CD14-positive monocyte (primary cell): ENCODE measurements around the gene NEMP1. TPM values are rescaled to one million over a fixed set of nuclear protein-coding genes. Genes with fewer than 3 reads are reported as not detected.

Source experiments
- DNase-seq, 3 donors: peaks; one replicate each; pipeline ENCODE4 v3.0.0-alpha.2; 2011 to 2022
- H2AFZ ChIP-seq: 2 replicates; pipeline ENCODE4 v1.6.0; 2012; ENCODE audit warnings: mild to moderate bottlenecking, low read depth, low read length, inconsistent platforms; ENCODE audit not compliant: insufficient read depth, poor library complexity, severe bottlenecking
- H3K27ac ChIP-seq, 2 donors: 1 replicate in 1 of 2; 2 replicates in 1 of 2; pipeline ENCODE4 v1.5.1; 2012 to 2013; ENCODE audit warnings: low read length in 2 of 2, control low read depth in 1 of 2, inconsistent platforms in 1 of 2, low read depth in 1 of 2, mild to moderate bottlenecking in 1 of 2
- H3K27me3 ChIP-seq, 2 donors: one replicate each; pipeline versions ENCODE4 v1.6.0 to v1.6.1; 2011 to 2013; ENCODE audit warnings: low read length in 2 of 2; ENCODE audit not compliant: control insufficient read depth in 2 of 2, insufficient read depth in 2 of 2
- H3K36me3 ChIP-seq, 2 donors: replicated peaks in 1 of 2; 1 replicate in 1 of 2; 2 replicates in 1 of 2; pipeline versions ENCODE4 v1.5.1 to v1.6.1; 2012 to 2013; ENCODE audit warnings: low read length in 2 of 2, control low read depth in 1 of 2, inconsistent platforms in 1 of 2, mild to moderate bottlenecking in 1 of 2; ENCODE audit not compliant: insufficient read depth in 2 of 2, control insufficient read depth in 1 of 2
- H3K4me1 ChIP-seq, 2 donors: 1 replicate in 1 of 2; 2 replicates in 1 of 2; pipeline versions ENCODE4 v1.5.1 to v1.6.1; 2012 to 2013; ENCODE audit warnings: low read length in 2 of 2, control low read depth in 1 of 2, inconsistent platforms in 1 of 2, mild to moderate bottlenecking in 1 of 2, moderate library complexity in 1 of 2; ENCODE audit not compliant: insufficient read depth in 2 of 2, control insufficient read depth in 1 of 2
- H3K4me2 ChIP-seq: replicated peaks from 2 replicates; pipeline ENCODE3; 2012; ENCODE audit warnings: low read length, moderate library complexity, mild to moderate bottlenecking; ENCODE audit not compliant: poor library complexity, severe bottlenecking; ENCODE audit errors: extremely low read depth
- H3K4me3 ChIP-seq, 3 experiments: fragments of 200-600 bp in 1 of 3; sonication (generic) in 1 of 3; replicated peaks in 1 of 3; 1 replicate in 2 of 3; 2 replicates in 1 of 3; pipeline ENCODE4 v1.5.1; 2011 to 2013; ENCODE audit warnings: low read length in 3 of 3, mild to moderate bottlenecking in 3 of 3, control low read depth in 2 of 3, low read depth in 2 of 3, inconsistent platforms in 1 of 3, moderate library complexity in 1 of 3
- H3K79me2 ChIP-seq: 2 replicates; pipeline ENCODE4 v1.6.0; 2012; ENCODE audit warnings: mild to moderate bottlenecking, control low read depth, inconsistent platforms, low read length, moderate library complexity; ENCODE audit not compliant: insufficient read depth
- H3K9ac ChIP-seq: 2 replicates; pipeline ENCODE4 v1.6.0; 2017; ENCODE audit warnings: low read length, mild to moderate bottlenecking; ENCODE audit not compliant: insufficient read depth, poor library complexity, severe bottlenecking
- H3K9me3 ChIP-seq, 2 donors: replicated peaks in 1 of 2; 1 replicate in 1 of 2; 2 replicates in 1 of 2; pipeline versions ENCODE4 v1.5.1 to v1.6.1; 2012 to 2013; ENCODE audit warnings: low read length in 2 of 2, control low read depth in 1 of 2; ENCODE audit not compliant: control insufficient read depth in 1 of 2, insufficient read depth in 1 of 2
- H4K20me1 ChIP-seq: 2 replicates; pipeline ENCODE4 v1.6.0; 2012; ENCODE audit warnings: mild to moderate bottlenecking, low read length, control low read depth, moderate library complexity; ENCODE audit not compliant: insufficient read depth
- H3K27ac Mint-ChIP-seq, 7 donors: one replicate each; pipeline ENCODE4 v1.8.0; 2020; ENCODE audit warnings: mild to moderate bottlenecking in 7 of 7, mixed read lengths in 7 of 7, moderate library complexity in 6 of 7, inconsistent platforms in 2 of 7
- H3K27me3 Mint-ChIP-seq, 3 donors: one replicate each; pipeline ENCODE4 v1.8.0; 2021 to 2022; ENCODE audit warnings: low read depth in 3 of 3, mild to moderate bottlenecking in 3 of 3, mixed read lengths in 3 of 3, moderate library complexity in 3 of 3, inconsistent platforms in 1 of 3
- H3K36me3 Mint-ChIP-seq, 2 donors: one replicate each; pipeline ENCODE4 v1.8.0; 2020; ENCODE audit warnings: mixed read lengths in 2 of 2, inconsistent platforms in 1 of 2, mild to moderate bottlenecking in 1 of 2
- H3K4me1 Mint-ChIP-seq: one replicate; pipeline ENCODE4 v1.8.0; 2020; ENCODE audit warnings: mild to moderate bottlenecking, mixed read lengths
- H3K4me3 Mint-ChIP-seq, 2 donors: one replicate each; pipeline ENCODE4 v1.8.0; 2020; ENCODE audit warnings: mild to moderate bottlenecking in 2 of 2, mixed read lengths in 2 of 2, moderate library complexity in 1 of 2
- H3K9me3 Mint-ChIP-seq, 7 donors: one replicate each; pipeline ENCODE4 v1.8.0; 2020 to 2022; ENCODE audit warnings: mixed read lengths in 7 of 7, mild to moderate bottlenecking in 6 of 7, moderate library complexity in 6 of 7, inconsistent platforms in 2 of 7
- WGBS: methylation state at CpG from one replicate; pipeline ENCODE4 v1.1.5; 2013; ENCODE audit warnings: missing lambda C conversion rate; ENCODE audit not compliant: insufficient coverage; 5-methylcytosine and 5-hydroxymethylcytosine counted together
- intact Hi-C, 2 donors: fragments of 100-400 bp; cut with micrococcal nuclease; formaldehyde crosslinking; loops; one replicate each; pipeline versions ENCODE4 v1.15.0 to v1.15.1; 2023
- polyA plus RNA-seq, 3 donors: library from polyadenylated mRNA; depleted of rRNA in 1 of 3; unstranded in 2 of 3; stranded (reverse) in 1 of 3; fragments of 300-500 nt in 2 of 3; fragments of >200 nt in 1 of 3; fragmentation: Illumina TruSeq in 2 of 3; gene quantifications; 1 replicate in 2 of 3; 2 replicates in 1 of 3; pipeline ENCODE4 v1.2.3, GENCODE V29; 2012 to 2021
- TF ChIP-seq, protein P1 (sequence below): fragments of 200-600 bp; IDR thresholded peaks from one replicate; pipeline ENCODE4 v1.8.0; 2022; ENCODE audit warnings: antibody characterized with exemption, mild to moderate bottlenecking

NEMP1 gene
- polyA plus RNA-seq, 3 donors = 1.9 to 4.6 (median 2.2) TPM

GRCh38 chr12:57044468-57044867 lies 34.1 kb downstream of the NEMP1 start:
- no peaks in the 10 kb centered on the region for H4K20me1 ChIP-seq
- DNase-seq = no peak
- H3K4me1 ChIP-seq = peaks cover 51 to 53% of the 10 kb centered on the region in 2 donors
- H3K79me2 ChIP-seq = no peaks in the 10 kb centered on the region
- no peaks in the 10 kb centered on the region for H3K27me3 ChIP-seq
- H2AFZ ChIP-seq = no peak overlapping the region
- no peaks in the 10 kb centered on the region for H3K36me3 ChIP-seq
- Mint-ChIP-seq H3K27ac (no peak overlapping the region), H3K9me3 (no peaks in the 10 kb centered on the region), H3K4me1 (peaks cover 53% of the 10 kb centered on the region), H3K4me3 (no peak overlapping the region), H3K27me3 (peaks cover 3 to 9% (median 7%) of the 10 kb centered on the region in 3 donors), H3K36me3 (peaks cover 0 to 3% of the 10 kb centered on the region in 2 donors)
- WGBS = no CpG with 5 or more reads among the region's 6 CpGs
- TF ChIP-seq, protein P1, sequence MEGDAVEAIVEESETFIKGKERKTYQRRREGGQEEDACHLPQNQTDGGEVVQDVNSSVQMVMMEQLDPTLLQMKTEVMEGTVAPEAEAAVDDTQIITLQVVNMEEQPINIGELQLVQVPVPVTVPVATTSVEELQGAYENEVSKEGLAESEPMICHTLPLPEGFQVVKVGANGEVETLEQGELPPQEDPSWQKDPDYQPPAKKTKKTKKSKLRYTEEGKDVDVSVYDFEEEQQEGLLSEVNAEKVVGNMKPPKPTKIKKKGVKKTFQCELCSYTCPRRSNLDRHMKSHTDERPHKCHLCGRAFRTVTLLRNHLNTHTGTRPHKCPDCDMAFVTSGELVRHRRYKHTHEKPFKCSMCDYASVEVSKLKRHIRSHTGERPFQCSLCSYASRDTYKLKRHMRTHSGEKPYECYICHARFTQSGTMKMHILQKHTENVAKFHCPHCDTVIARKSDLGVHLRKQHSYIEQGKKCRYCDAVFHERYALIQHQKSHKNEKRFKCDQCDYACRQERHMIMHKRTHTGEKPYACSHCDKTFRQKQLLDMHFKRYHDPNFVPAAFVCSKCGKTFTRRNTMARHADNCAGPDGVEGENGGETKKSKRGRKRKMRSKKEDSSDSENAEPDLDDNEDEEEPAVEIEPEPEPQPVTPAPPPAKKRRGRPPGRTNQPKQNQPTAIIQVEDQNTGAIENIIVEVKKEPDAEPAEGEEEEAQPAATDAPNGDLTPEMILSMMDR = no peak
- no peak overlapping the region for H3K9ac ChIP-seq
- H3K4me3 ChIP-seq = no peak overlapping the region
- no peaks in the 10 kb centered on the region for H3K9me3 ChIP-seq
- intact Hi-C loops = no loop called here
- no peak overlapping the region for H3K4me2 ChIP-seq
- no peak overlapping the region for H3K27ac ChIP-seq

- intact Hi-C loops = no loop called here
- Mint-ChIP-seq H3K9me3 (no peaks in the 10 kb centered on the region), H3K27ac (no peak overlapping the region), H3K36me3 (peaks cover 0 to 3% of the 10 kb centered on the region in 2 donors), H3K4me3 (no peak overlapping the region), H3K4me1 (peaks cover 36% of the 10 kb centered on the region), H3K27me3 (peaks cover 7 to 11% (median 11%) of the 10 kb centered on the region in 3 donors)
- TF ChIP-seq, protein P1 = no peak
- 100% methylated on average over 2 of the region's 2 CpGs for WGBS
- no peaks in the 10 kb centered on the region for H4K20me1 ChIP-seq
- H3K4me1 ChIP-seq = peaks cover 33 to 35% of the 10 kb centered on the region in 2 donors
- no peaks in the 10 kb centered on the region for H3K27me3 ChIP-seq
- no peak overlapping the region for H2AFZ ChIP-seq
- H3K9ac ChIP-seq = no peak overlapping the region
- no peak overlapping the region for H3K27ac ChIP-seq
- no peak overlapping the region for H3K4me3 ChIP-seq
- H3K9me3 ChIP-seq = no peaks in the 10 kb centered on the region
- no peak overlapping the region for H3K4me2 ChIP-seq
- H3K79me2 ChIP-seq = no peaks in the 10 kb centered on the region
- no peak for DNase-seq
- no peaks in the 10 kb centered on the region for H3K36me3 ChIP-seq
Measured at GRCh38 chr12:57042695-57043094, 35.9 kb downstream of the NEMP1 start.
